Measurements from ENCODE around the gene KBTBD8. TPM values are rescaled to one million over a fixed set of nuclear protein-coding genes. Genes with fewer than 3 reads are reported as not detected.
A peak's percentile ranks its signal among the peaks of the same experiment; 100 is the strongest.

Gene KBTBD8
- total and polyA plus RNA-seq, 9 of the 15 experiments (the other 6 are each of a cell fraction or from before 2014, with no cell fraction given): 2.7 to 9.1 (median 5.6) TPM

DNA sequence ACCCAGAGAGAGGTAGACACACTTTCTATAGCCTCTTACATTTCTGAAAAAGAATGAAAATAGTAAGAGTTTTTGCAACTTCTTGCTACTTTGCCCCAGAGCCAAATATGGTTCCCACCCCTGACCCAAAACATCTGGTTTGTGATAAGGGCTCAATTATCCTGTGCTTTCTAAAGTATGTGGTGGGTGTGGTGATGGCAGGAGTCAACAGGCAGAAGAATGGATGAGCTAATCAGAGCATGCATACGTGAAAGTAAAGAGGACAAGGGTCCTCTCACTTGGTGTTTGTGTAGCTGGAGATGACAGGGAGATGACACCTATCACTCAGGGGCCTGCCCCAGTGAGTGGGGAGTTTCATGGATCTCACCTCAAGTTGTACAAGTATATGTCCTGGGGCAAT, 19.1 kb downstream of the KBTBD8 start (continued):
- TF ChIP-seq NONO (IDR thresholded peaks at IDR 0.05; ENCODE audit: low read depth in 2 of 2, low read length in 1 of 2) (no peak), ZFP36 (IDR thresholded peaks at IDR 0.05; ENCODE audit: low read depth, low read length, partially characterized antibody) (peak; percentile 22), SREBF2 (CRISPR knock-in tag; IDR thresholded peaks at IDR 0.05) (no peak)
- TF ChIP-seq, protein P1, sequence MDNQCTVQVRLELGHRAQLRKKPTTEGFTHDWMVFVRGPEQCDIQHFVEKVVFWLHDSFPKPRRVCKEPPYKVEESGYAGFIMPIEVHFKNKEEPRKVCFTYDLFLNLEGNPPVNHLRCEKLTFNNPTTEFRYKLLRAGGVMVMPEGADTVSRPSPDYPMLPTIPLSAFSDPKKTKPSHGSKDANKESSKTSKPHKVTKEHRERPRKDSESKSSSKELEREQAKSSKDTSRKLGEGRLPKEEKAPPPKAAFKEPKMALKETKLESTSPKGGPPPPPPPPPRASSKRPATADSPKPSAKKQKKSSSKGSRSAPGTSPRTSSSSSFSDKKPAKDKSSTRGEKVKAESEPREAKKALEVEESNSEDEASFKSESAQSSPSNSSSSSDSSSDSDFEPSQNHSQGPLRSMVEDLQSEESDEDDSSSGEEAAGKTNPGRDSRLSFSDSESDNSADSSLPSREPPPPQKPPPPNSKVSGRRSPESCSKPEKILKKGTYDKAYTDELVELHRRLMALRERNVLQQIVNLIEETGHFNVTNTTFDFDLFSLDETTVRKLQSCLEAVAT (IDR thresholded peaks at IDR 0.05): peak in 1 of 2 experiments; percentile 79; a peak in 1 of 4 replicates
- TF ChIP-seq, protein P2, sequence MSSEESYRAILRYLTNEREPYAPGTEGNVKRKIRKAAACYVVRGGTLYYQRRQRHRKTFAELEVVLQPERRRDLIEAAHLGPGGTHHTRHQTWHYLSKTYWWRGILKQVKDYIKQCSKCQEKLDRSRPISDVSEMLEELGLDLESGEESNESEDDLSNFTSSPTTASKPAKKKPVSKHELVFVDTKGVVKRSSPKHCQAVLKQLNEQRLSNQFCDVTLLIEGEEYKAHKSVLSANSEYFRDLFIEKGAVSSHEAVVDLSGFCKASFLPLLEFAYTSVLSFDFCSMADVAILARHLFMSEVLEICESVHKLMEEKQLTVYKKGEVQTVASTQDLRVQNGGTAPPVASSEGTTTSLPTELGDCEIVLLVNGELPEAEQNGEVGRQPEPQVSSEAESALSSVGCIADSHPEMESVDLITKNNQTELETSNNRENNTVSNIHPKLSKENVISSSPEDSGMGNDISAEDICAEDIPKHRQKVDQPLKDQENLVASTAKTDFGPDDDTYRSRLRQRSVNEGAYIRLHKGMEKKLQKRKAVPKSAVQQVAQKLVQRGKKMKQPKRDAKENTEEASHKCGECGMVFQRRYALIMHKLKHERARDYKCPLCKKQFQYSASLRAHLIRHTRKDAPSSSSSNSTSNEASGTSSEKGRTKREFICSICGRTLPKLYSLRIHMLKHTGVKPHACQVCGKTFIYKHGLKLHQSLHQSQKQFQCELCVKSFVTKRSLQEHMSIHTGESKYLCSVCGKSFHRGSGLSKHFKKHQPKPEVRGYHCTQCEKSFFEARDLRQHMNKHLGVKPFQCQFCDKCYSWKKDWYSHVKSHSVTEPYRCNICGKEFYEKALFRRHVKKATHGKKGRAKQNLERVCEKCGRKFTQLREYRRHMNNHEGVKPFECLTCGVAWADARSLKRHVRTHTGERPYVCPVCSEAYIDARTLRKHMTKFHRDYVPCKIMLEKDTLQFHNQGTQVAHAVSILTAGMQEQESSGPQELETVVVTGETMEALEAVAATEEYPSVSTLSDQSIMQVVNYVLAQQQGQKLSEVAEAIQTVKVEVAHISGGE (CRISPR knock-in tag; IDR thresholded peaks at IDR 0.05): no peak
